Measurements from ENCODE around the gene CTNND2. TPM values are rescaled to one million over a fixed set of nuclear protein-coding genes. Genes with fewer than 3 reads are reported as not detected.

Gene CTNND2
- total RNA-seq, 1 experiment from 2014 or later = 1.7 TPM

- DNase-seq (ENCODE audit: low read depth) = no peak
Observed at GRCh38 chr5:11387382-11387781, 516.9 kb downstream of the CTNND2 start.

GRCh38 chr5:11386398-11386797 is 517.8 kb downstream of the CTNND2 start:
- no peak for DNase-seq (ENCODE audit: low read depth)

GRCh38 chr5:11385901-11386293 is 518.3 kb downstream of the CTNND2 start:
- DNase-seq (ENCODE audit: low read depth) = peak; percentile 3

- peak; percentile 47 for DNase-seq (ENCODE audit: low read depth)
Observed at GRCh38 chr5:11385251-11385900, 518.9 kb downstream of the CTNND2 start.

GRCh38 chr5:11384441-11385250 is 519.6 kb downstream of the CTNND2 start:
- peak; percentile 29 for DNase-seq (ENCODE audit: low read depth)

- DNase-seq (ENCODE audit: low read depth) = no peak
Observed at GRCh38 chr5:11383506-11384095, 520.6 kb downstream of the CTNND2 start.

GRCh38 chr5:11378461-11378860 is 525.8 kb downstream of the CTNND2 start:
- peak; percentile 6 for DNase-seq (ENCODE audit: low read depth)

GRCh38 chr5:11377896-11378295 is 526.4 kb downstream of the CTNND2 start:
- peak; percentile 61 for DNase-seq (ENCODE audit: low read depth)

GRCh38 chr5:11372191-11372590 is 532.1 kb downstream of the CTNND2 start:
- DNase-seq (ENCODE audit: low read depth) = no peak

- no peak for DNase-seq (ENCODE audit: low read depth)
Observed at GRCh38 chr5:11371021-11371420, 533.2 kb downstream of the CTNND2 start.

GRCh38 chr5:11364531-11364930 is 539.7 kb downstream of the CTNND2 start:
- no peak for DNase-seq (ENCODE audit: low read depth)

GRCh38 chr5:11363631-11364178 is 540.5 kb downstream of the CTNND2 start:
- DNase-seq (ENCODE audit: low read depth) = no peak

- no peak for DNase-seq (ENCODE audit: low read depth)
Observed at GRCh38 chr5:11361768-11362167, 542.5 kb downstream of the CTNND2 start.

- DNase-seq (ENCODE audit: low read depth) = no peak
Observed at GRCh38 chr5:11357928-11358327, 546.3 kb downstream of the CTNND2 start.

- no peak for DNase-seq (ENCODE audit: low read depth)
Observed at GRCh38 chr5:11355491-11355890, 548.8 kb downstream of the CTNND2 start.

GRCh38 chr5:11346336-11346735 is 557.9 kb downstream of the CTNND2 start:
- DNase-seq (ENCODE audit: low read depth) = no peak

GRCh38 chr5:11335881-11336760 is 568.1 kb downstream of the CTNND2 start:
- no peak for DNase-seq (ENCODE audit: low read depth)

GRCh38 chr5:11334404-11334803 is 569.8 kb downstream of the CTNND2 start:
- no peak for DNase-seq (ENCODE audit: low read depth)

GRCh38 chr5:11329679-11330078 is 574.6 kb downstream of the CTNND2 start:
- no peak for DNase-seq (ENCODE audit: low read depth)

- peak; percentile 19 for DNase-seq (ENCODE audit: low read depth)
Observed at GRCh38 chr5:11324521-11325289, 579.5 kb downstream of the CTNND2 start.

GRCh38 chr5:11323761-11324160 is 580.5 kb downstream of the CTNND2 start:
- DNase-seq (ENCODE audit: low read depth) = no peak

Data from M059J (cell line).